GM18498 (cell line): Measurements from ENCODE around the gene REEP5.
"Not testable (repeated sequence)": the region's sequence is repeated elsewhere in the genome, so short reads cannot be mapped to it uniquely, and the experiment has no call there.

Experiments used
- ATAC-seq: cut with Tn5 transposase; IDR thresholded peaks from one replicate; pipeline ENCODE4 v1.9.1; 2021; ENCODE audit warnings: mild to moderate bottlenecking, moderate library complexity; ENCODE audit not compliant: unreplicated experiment

The REEP5 gene

DNA sequence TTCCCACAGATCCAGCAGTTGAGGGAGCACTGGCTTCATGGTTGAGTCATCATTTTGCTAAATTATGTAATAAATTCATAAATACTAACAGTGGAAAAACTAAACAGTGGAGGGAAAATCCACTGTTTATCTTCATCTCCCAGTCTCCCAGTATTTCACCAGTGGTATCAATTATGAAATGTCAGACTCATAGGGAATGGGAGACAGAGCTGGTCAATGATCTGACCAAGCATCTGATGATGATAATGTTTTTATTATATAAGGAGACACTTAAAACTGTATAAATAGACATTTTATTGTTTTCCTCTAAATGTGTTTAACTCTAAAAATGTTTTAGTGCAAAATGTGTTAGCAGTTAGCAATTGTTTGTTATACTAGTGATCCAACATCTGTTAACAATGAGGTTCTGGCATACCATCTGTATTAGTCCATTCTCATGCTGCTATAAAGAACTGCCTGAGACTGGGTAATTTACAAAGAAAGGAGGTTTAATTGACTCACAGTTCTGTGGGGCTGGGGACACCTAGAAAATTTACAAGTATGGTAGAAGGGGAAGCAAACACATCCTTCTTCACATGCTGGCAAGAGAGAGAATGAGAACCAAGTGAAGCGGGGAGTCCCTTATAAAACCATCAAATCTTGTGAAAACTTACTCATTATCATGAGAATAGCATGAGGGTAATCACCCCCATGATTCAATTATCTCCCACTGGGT is 11.8 kb upstream of the REEP5 start:
- no peak for ATAC-seq

DNA sequence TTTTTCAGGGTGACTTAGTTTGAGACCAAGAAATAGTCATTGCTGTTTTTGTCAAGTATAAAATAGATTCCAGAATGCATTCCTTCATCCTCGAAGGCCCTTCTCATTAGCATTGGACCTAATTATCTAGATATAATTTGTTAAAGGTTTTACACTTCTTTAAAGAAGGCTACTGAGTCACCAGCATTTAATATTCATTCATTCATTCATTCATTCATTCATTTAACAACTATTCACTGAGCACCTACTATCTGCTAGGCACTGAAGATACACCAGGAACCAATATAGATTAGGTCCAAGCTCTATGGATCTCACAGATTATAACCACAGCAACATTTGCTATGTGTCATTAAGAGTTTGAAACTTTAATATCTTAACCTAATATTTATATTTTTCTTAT is 11.1 kb upstream of the REEP5 start:
- no peak for ATAC-seq

DNA sequence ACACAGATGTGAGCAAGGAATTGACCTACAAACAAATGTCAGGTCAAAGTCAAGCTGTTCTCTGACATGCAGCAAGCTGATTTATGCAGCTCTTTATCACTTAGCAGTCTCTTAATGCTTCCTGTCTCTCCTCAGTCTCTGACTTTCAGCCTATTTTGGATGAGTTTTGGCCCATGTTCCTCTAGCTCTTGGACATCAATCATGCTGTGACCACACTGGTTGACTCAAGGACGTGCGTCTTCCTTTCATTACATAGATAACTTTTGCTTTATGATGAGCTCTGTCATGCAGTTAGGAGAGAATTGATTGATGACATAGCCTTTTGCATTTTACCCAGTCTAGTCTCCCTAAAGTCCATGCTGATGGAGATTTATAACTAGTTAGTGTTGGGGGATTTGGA is 9.4 kb upstream of the REEP5 start:
- ATAC-seq, result no peak

DNA sequence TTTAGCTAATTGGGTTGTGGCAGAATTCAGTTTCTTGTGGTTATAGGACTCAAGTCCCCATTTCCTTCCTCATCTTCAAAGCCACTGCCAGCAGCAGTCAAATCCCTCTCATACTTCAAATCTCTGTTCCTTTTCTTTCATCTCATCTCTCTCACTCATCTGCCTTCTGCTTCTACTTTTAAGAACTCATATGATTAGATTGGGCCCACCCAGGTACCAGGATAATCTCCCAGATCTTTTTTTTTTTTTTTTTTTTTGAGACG is 8.0 kb upstream of the REEP5 start:
- ATAC-seq, result peak; percentile 37

DNA sequence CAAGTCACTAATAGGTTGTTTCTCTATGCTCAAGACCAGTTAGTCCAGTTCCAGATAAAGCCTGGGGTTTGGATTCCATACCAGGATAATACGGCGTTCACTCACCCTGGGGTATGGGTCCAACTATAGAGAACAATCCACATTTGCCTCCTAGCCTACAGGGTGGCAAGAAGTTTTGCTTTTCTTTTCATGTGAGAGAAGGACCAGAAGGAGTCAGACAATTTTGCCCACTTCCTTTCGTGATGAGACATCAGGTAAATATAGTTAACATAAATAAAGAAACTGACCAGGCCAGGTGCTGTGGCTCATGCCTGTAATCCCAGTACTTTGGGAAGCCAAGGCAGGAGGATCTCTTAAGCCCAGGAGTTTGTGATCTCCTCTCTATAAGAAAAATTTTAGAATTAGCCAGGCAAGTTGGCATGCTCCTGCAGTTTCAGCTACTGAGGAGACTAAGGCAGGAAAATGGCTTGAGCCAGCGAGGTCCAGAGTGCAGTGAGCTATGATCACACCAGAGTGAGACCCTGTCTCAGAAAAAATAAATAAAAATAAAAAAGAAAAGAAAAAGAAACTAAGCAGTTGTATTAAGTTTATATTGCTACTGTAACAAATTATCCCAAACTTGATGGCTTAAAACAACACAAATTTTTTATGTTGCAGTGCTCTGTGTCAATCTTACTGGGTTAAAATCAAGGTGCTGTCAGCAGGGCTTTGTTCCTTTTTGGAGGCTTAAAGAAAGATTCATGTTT is 7.5 kb upstream of the REEP5 start:
- ATAC-seq, result peak; percentile 80

DNA sequence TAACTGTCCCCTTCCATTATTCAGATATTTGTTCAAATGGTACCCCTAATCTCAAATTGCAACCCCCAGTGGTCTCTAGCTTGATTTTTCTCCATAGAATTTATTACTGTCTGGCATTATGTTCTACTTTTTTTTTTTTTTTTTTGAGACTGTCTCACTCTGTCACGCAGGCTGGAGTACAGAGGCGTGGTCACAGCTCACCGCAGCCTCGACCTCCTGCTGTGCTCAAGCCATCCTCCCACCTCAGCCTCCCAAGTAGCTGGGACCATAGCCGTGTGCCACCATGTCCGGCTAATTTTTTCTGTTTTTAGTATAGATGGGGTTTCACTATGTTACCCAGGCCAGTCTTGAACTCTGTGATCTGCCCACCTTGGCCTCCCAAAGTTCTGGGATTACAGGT is 2.0 kb upstream of the REEP5 start:
- no peak for ATAC-seq

DNA sequence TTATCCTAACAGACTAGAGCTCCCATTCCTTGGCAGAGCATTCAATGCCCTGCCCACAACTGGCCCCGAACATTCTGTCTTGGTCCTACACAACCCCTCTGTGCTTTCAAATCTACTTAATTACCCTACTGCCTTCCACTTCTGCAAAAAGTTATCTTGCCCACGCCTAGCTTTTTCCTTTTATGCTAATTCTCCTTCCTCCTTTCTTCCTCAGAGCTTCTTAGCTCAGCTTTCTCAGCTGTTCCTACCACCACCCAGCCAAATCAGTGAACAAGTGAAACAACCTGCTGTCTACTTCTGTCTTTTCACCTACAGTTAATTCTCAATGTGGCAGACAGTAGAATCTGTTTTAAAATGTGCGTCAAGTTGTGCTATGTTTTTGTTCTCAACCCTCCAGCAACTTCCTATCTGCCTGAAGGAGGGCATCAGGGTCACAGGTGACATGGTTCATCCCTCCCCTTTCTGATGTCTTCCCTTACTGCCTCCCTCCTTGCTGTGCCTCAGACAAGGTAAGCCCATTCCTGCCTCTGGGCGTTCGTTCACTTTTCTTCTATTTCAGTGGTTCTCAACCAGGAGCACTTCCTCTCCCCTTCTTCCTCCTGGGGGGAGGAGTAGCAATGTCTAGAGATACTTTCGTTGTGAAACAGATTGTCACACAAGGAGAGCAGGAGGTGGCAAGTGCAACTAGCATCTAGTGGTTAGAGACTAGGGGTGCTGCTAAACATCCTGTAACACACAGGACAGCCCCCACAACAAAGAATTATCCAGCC is 1.3 kb upstream of the REEP5 start:
- peak; percentile 45 for ATAC-seq

DNA sequence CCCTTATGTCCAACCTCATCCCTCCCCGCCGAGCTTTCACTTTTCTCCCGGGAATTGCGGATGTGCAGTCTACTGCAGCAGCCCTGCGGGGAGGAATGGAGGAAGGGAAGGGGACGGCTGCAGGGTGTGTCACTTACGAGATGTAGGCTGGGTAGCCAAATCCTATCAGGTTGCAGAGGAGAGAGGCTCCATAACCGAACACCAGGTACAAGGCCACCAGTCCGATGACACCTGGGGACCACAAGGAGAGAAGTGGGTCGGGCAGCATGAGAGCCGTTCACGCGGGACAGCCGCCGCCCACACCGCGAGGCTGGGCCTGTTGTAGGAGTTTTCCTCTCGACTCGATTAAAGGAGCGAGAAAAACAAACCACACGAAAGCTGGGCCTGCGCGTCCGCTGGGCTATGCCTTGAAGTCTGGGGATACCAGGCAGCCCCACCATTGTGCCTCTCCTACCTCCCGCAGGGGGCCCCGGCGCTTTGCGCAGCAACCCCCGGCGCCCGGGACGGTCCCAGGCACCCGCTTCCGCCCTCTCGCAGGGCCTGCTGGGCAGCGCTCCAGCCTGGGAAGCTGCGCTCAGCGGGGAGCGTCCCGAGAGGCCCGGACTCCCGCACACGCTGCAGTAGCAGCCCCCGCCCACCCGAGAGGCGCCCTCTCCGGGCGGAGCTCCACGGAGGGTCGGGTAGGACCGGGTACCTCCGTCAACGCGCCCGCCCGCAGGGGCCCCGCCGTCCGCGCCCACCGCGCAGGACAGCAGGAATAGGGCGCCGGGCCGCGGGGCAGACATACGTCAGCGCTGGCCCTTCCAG is 798 bp downstream of the REEP5 start:
- peak; percentile 41 for ATAC-seq

DNA sequence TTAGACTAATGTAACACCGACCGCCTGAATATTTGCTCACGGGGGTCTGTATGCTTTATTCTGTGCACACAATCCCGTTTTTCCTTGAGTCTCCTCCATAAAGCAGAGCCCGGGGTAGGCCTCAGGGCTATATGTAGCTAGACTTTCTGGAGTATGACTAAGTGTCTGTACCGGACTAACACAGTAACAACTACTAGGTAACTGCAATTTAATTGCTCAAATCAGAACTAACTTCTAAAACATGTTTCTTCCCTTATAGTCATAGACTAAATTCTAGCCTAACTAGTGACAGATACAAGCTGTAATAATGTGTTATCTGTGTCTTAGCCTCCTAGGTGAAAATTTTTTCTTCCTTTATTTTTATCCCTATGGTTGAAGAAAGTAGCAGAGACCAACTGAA is 2.1 kb downstream of the REEP5 start:
- ATAC-seq, result no peak

DNA sequence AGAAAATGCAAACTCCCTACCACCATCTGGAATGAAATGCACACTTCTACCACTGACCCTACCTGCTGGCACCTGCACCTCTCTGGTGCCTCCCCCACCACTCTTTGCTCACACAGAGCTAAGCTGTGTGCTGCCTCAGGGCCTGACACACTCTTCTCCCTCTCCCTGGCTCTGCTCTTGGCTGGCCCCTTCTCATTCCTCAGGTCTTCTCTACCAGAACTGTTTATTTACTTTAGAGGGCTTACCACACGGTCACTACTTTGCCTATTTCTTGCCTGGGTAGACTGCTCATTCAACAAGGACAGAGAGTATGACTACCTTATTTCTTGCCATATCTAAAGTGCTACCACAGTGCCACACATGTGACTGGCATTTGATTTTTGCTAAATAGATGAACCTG is 3.3 kb downstream of the REEP5 start:
- no peak for ATAC-seq

DNA sequence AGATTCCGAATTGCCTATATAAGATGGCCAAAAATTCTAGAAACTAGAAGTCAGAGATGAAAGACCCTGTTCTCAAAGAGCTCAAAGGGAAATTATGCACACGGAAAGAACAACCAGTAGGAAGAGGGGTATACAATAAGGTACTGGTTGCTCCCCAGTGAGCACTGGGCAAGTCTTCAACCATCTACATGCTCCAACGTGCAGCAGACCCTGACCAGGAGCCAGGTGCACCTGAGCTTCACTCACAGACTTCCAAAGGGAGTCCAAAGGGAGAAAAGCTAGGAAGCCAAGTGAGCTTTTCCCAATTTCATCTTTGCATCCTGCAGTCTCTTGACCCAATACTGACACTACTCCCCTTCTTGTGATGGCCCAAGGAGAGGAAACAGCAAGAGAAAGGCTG is 3.9 kb downstream of the REEP5 start:
- no peak for ATAC-seq

DNA sequence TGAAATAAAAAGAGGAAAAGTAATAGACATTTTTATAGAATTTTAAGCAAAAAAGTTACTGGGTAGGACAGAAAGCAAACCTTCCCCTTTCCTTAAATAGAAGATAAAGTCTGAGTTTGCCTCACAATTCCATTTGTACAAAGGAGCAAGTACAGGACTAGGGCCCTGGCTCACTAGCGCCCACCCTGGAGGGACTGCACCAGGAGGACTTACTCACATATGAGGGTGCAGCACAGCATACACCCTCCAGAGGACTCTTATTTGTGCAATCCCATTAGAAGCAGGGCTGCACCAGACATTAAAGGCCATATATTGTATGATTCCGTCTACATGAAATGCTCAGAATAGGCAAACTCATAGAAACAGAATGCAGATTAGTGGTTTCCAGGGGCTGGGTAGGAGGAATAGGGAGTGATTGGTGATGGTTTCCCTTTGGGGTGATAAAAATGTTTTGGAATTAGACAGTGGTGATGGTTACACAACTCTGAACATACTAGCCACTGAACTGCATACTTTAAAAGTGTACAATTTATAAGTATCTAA is 4.5 kb downstream of the REEP5 start:
- ATAC-seq, result no peak

DNA sequence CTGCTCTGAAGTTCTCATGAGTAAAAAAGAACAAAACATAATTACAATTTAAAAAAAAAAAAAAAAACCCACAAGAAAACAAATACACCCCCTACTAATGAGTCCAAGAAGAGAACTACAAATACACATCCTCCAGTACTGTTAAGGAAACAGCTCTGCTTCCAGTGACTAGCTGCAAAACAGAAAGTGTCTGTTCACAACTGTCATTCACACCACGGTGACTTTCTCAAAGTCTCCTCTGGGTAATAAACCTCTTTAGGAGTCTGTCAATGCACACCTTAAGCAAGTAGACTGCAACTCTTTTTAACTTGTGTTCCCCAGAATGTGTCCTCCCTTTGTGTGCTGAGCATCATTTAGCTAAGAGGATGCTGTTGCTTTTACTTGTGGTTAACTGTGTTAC is 6.2 kb downstream of the REEP5 start:
- ATAC-seq, result peak; percentile 55

DNA sequence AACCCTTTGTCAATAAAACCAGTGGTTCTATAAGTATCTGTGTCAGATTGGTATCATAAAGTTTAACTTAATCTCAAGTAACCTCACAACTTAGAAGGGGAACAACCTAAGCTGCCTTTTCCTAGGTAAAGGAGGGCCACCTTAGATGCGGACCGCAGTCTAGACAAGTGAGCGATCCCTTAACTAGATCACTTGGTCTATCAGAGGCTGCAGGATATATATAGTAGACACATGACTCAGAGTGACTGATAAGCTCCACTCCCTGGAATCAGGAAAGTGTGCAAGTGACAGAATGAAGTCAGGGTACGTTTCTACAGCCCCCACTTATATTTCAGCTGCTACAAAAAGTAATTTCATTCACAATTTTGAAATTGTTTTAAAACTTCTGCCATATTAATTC is 7.4 kb downstream of the REEP5 start:
- ATAC-seq, result no peak

DNA sequence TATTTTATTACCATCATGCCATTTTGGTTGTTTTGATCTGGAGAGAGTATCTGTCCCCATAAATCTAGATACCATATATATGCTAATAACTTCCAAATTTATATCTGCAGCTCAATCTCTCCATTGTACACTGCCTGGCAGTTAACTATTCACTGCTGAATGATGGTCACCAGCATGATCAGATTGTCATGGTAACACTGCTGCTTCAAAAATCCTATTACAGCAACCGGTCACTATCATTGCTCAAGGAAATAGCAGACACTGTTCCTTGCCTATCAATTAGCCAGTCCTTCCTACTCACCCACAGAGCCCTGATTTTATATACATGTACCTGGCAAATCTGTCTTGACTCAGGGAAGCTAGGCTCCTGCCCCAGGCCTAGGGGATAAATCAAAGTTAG is 11.5 kb downstream of the REEP5 start:
- no peak for ATAC-seq

DNA sequence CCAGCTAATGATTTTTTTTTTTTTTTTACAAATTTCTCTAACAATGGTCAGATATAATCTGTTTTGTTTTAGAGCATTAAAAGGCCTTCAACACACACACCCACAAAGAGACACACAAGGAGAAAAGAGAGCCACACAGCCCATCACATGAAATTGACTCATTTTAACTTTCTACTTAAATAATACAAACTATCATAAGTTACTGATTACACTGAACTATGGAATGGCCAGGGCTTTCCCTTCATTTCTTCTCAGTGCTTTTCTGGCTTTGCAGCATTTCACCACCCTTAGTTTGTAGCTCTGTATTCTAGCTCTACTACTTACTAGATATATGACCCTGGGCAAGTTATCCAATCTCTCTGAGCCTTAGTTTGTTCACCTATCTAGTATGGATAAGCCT is 13.2 kb downstream of the REEP5 start:
- no peak for ATAC-seq

DNA sequence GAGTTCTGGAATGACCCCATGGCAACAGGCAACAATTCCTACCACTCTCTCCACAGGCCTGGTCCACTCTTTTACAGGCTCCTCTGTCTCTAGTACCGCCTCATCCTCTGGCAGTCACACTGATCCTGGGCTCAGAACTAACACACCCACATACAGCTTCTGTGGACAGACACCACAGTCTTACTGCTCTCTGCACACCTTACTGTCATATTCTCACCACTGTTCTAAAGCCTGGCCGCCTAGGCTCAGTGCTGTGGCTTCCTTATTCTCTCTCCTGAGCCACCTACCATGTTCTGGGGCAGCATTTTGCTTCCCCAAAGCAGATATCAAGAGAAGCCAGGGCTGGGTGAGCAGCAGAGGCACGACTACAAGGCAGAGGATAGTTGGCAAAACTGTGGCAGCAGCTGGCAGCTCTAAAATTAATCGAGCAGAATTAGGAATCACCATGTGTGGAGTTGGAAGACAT is 14.8 kb downstream of the REEP5 start:
- peak; percentile 51 for ATAC-seq

DNA sequence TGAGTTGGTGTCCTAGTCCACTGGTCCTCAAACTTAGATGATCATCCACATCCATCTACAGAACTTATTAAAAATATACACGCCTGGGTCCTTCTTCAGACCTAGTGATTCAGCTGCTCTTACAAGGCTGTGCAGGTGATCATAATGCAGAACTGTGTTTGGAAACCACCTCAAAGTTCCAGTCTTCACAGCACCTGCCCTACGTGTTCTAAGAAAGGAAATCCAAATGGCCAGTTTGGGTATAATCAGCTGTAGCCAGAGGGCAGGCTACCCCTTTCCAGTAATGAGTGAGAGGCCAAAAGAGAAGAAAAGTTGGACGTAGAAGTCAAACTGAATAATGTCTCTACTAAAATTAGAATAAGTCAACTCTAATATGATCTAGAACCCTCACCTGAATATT is 15.4 kb downstream of the REEP5 start:
- ATAC-seq, result no peak

DNA sequence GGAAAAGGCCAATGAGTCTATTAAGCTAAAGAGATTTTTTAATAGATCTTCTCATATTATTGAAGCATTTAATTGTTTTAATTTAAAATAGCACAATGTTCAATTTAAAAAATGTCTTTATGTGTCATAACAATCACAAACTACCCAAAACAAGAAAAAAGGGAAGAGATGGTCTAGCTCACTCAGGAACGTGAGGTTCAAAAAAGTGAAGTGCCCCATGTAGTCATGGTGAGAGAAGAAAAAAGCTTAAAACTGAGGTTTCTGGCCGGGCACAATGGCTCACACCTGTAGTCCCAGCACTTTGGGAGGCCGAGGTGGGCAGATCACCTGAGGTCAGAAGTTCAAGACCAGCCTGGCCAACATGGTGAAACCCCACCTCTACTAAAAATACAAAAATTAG is 17.0 kb downstream of the REEP5 start:
- ATAC-seq, result not testable (repeated sequence)

DNA sequence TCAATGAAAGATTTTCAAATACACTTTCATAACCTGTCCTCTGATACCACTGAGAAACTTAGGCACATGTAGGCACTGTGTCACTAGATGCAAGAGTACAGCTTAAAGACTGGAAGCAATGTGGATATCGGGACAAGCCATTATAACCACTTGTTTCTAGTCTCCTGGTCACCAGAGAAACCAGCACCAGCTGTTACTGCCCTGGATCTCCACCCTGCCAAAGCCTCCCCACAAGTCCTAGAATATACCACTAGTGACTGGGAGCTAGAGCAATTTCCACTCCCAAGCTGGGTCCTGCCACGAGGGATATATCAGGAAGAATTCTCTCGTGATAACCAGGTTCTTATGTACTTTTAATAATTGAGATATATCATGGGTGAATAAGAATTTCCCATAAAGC is 19.5 kb downstream of the REEP5 start:
- ATAC-seq, result no peak

DNA sequence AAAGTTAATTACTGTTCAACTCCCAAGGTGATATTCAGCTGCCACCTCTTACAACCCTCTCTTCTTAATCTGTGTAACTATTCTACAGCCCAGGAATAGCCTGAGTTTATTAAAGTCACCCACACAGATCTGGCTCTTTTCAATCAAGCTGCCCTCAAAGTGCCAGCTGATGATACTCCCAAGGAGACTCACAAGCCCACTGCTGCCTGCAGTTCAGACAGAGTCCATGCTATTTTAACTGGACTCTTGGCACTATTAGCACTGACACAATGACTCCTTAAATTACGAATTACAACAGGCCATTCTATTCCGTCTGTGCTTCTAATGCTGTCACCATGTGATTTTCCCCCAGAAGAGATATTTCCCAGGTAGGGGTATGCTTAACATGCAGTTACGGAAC is 26.3 kb downstream of the REEP5 start:
- ATAC-seq, result no peak
